ENCODE measurements around the gene CAMK2D.

CAMK2D gene

DNA sequence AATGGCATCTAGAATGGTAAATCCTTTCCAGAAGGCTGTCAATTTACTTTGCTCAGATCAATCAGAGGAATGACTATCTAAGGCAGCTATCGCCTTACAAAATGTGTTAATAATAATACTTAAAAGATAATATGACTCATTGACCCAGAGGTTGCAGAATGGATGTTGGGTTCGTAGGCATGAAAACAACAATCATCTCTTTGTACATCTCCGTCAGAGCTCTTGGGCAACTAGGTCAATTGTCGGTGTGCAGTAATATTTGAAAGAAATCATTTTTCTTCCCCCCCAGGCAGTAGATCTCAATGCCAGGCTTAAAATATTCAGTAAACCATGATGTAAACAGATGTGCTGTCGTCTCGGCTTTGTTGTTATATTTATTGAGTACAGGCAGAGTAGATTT, 165.1 kb downstream of the CAMK2D start:
- intact Hi-C loops (cut with DNase I; ENCODE audit: low total_unique reads): no loop called here
- Histone ChIP-seq H3K36me3 (no peaks in the 10 kb centered on the region), H3K27me3 (no peaks in the 10 kb centered on the region), H3K9me3 (no peaks in the 10 kb centered on the region), H3K4me1 (peaks cover 0 to 12% (median 3%) of the 10 kb centered on the region in 4 donors), H3K27ac (no peak overlapping the region), H3K4me3 (no peak overlapping the region)
- no peak for DNase-seq
- TF ChIP-seq, protein P1, sequence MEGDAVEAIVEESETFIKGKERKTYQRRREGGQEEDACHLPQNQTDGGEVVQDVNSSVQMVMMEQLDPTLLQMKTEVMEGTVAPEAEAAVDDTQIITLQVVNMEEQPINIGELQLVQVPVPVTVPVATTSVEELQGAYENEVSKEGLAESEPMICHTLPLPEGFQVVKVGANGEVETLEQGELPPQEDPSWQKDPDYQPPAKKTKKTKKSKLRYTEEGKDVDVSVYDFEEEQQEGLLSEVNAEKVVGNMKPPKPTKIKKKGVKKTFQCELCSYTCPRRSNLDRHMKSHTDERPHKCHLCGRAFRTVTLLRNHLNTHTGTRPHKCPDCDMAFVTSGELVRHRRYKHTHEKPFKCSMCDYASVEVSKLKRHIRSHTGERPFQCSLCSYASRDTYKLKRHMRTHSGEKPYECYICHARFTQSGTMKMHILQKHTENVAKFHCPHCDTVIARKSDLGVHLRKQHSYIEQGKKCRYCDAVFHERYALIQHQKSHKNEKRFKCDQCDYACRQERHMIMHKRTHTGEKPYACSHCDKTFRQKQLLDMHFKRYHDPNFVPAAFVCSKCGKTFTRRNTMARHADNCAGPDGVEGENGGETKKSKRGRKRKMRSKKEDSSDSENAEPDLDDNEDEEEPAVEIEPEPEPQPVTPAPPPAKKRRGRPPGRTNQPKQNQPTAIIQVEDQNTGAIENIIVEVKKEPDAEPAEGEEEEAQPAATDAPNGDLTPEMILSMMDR (IDR thresholded peaks at IDR 0.05): no peak

GRCh38 chr4:113594231-113594556, 167.3 kb downstream of the CAMK2D start:
- intact Hi-C loops (cut with DNase I; ENCODE audit: low total_unique reads): no loop called here

GRCh38 chr4:113593400-113594230, 167.9 kb downstream of the CAMK2D start:
- no peaks in the 10 kb centered on the region for H3K36me3 ChIP-seq
- intact Hi-C loops (cut with DNase I; ENCODE audit: low total_unique reads): no loop called here
- no peak overlapping the region for H3K4me3 ChIP-seq
- TF ChIP-seq, protein P1 (IDR thresholded peaks at IDR 0.05): no peak
- H3K27ac ChIP-seq: no peak overlapping the region
- no peak for DNase-seq
- no peaks in the 10 kb centered on the region for H3K27me3 ChIP-seq
- H3K4me1 ChIP-seq: peaks cover 0 to 12% (median 3%) of the 10 kb centered on the region in 4 donors
- H3K9me3 ChIP-seq: no peaks in the 10 kb centered on the region

More at GRCh38 chr4:113594231-113594556, 167.3 kb downstream of the CAMK2D start:
- peaks cover 0 to 12% (median 3%) of the 10 kb centered on the region in 4 donors for H3K4me1 ChIP-seq
- no peaks in the 10 kb centered on the region for H3K27me3 ChIP-seq
- H3K36me3 ChIP-seq: no peaks in the 10 kb centered on the region
- TF ChIP-seq, protein P1 (IDR thresholded peaks at IDR 0.05): no peak
- DNase-seq: no peak
- H3K27ac ChIP-seq: no peak overlapping the region
- no peak overlapping the region for H3K4me3 ChIP-seq
- no peaks in the 10 kb centered on the region for H3K9me3 ChIP-seq

DNA sequence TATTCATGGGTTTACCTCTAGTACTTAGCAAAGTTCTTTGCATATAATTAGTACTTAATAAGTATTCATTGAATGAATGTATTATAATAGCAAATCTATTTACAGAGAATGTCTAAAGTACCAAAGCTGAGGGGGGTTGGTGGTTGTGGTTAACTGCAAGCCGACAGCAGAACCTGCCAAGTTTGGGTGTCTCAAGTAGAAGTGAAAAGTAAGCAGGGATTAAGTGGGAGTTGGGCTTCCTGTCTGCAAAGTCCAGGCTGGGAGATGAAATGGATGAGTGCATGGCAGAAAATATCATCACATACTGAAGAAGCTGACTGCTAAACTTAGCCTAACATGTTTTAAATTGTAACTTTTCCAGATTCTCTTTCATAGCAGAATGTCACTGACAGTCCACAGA, 169.6 kb downstream of the CAMK2D start:
- DNase-seq: no peak
- peaks cover 0 to 23% (median 7%) of the 10 kb centered on the region in 4 donors for H3K4me1 ChIP-seq
- no peaks in the 10 kb centered on the region for H3K9me3 ChIP-seq
- H3K36me3 ChIP-seq: no peaks in the 10 kb centered on the region
- TF ChIP-seq, protein P1 (IDR thresholded peaks at IDR 0.05): no peak
- H3K4me3 ChIP-seq: no peak overlapping the region
- intact Hi-C loops (cut with DNase I; ENCODE audit: low total_unique reads): no loop called here
- H3K27ac ChIP-seq: no peak overlapping the region
- H3K27me3 ChIP-seq: no peaks in the 10 kb centered on the region

DNA sequence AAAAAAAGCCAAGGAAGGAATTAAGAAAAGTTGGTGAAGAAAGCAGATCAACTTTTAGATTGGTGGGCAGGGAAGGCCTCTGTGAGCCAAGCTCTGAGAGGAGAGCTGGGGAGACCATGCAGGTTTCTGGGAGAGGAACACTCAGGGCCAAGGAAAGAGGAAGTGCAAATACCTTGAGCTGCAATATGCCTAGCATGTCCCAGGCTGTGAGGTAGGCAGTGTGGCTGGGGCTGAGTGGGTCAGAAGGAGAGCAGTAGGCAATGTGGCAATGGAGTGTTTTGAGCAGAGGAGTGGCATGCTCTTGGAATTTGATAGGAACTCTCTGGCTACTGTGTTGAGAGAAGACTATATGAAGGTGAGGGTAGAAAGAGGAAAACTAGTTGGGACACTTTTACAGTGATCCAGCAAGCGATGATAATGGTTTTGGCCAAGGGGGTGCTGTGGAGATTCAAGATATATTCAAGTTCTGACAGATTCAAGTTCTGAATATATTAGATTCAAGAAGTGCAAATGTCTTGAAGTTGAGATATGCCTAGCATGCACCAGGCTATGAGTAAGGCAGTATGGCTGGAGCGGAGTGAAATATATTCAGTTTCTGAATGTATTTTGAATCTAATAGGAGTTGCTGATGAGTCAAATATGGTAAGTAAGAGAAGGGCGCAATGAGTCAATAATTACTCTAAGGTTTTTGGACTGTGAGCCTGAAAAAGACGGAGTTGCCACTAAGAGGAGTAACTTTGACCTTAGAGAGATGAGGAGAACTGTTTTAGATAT, 172.5 kb downstream of the CAMK2D start:
- TF ChIP-seq, protein P1 (IDR thresholded peaks at IDR 0.05): no peak
- DNase-seq: no peak
- H3K27me3 ChIP-seq: no peaks in the 10 kb centered on the region
- no peak overlapping the region for H3K4me3 ChIP-seq
- H3K9me3 ChIP-seq: no peaks in the 10 kb centered on the region
- no peak overlapping the region for H3K27ac ChIP-seq
- no peaks in the 10 kb centered on the region for H3K36me3 ChIP-seq
- intact Hi-C loops (cut with DNase I; ENCODE audit: low total_unique reads): no loop called here
- peaks cover 0 to 50% (median 14%) of the 10 kb centered on the region in 4 donors for H3K4me1 ChIP-seq
